ENCODE measurements around the gene CENPS.

Gene CENPS

GRCh38 chr1:10389271-10389973, 40.8 kb upstream of the CENPS start (continued):
- TF ChIP-seq CSDC2 (CRISPR knock-in tag; IDR thresholded peaks at IDR 0.05) = no peak
- no peak for TF ChIP-seq ZNF565 (CRISPR knock-in tag; conservative IDR thresholded peaks at IDR 0.05; ENCODE audit: low read depth)
- no peak for TF ChIP-seq GLIS3 (CRISPR knock-in tag; IDR thresholded peaks at IDR 0.05)

- TF ChIP-seq PATZ1 (CRISPR knock-in tag; IDR thresholded peaks at IDR 0.05; ENCODE audit: borderline replicate concordance) = no peak
- TF ChIP-seq OSR1 (CRISPR knock-in tag; IDR thresholded peaks at IDR 0.05) = no peak
- no peak for TF ChIP-seq ZFP30 (CRISPR knock-in tag; IDR thresholded peaks at IDR 0.05)
- TF ChIP-seq ZNF565 (CRISPR knock-in tag; conservative IDR thresholded peaks at IDR 0.05; ENCODE audit: low read depth) = no peak
- no peak for TF ChIP-seq CREB5 (CRISPR knock-in tag; IDR thresholded peaks at IDR 0.05; ENCODE audit: low read depth)
- no peak for TF ChIP-seq ZNF70 (CRISPR knock-in tag; IDR thresholded peaks at IDR 0.05)
- no peak for TF ChIP-seq CSRNP3 (CRISPR knock-in tag; IDR thresholded peaks at IDR 0.05)
- no peak for TF ChIP-seq CSDC2 (CRISPR knock-in tag; IDR thresholded peaks at IDR 0.05)
- TF ChIP-seq ARNTL (CRISPR knock-in tag; IDR thresholded peaks at IDR 0.05; ENCODE audit: borderline replicate concordance, low read depth) = no peak
- TF ChIP-seq GLIS3 (CRISPR knock-in tag; IDR thresholded peaks at IDR 0.05) = no peak
- no peak for TF ChIP-seq TSHZ2 (CRISPR knock-in tag; IDR thresholded peaks at IDR 0.05)
- no peak for TF ChIP-seq ISL1 (CRISPR knock-in tag; IDR thresholded peaks at IDR 0.05)
- no peak for TF ChIP-seq PPARA (CRISPR knock-in tag; IDR thresholded peaks at IDR 0.05; ENCODE audit: borderline replicate concordance)
- no peak for ATAC-seq
These were observed 33.4 kb upstream of the CENPS start for GRCh38 chr1:10396870-10397269.

GRCh38 chr1:10398278-10398733, 31.9 kb upstream of the CENPS start:
- peak; percentile 68 for ATAC-seq
- TF ChIP-seq TSHZ2 (CRISPR knock-in tag; IDR thresholded peaks at IDR 0.05) = 0 out of 2 replicates have a peak, but pooled peaks have one; percentile 17
- TF ChIP-seq ISL1 (CRISPR knock-in tag; IDR thresholded peaks at IDR 0.05) = no peak
- TF ChIP-seq PATZ1 (CRISPR knock-in tag; IDR thresholded peaks at IDR 0.05; ENCODE audit: borderline replicate concordance) = no peak

Measured in SK-N-SH treated with all-trans-retinoic acid at 6 μM for 48 hours (cell line).